Peyer's patch (tissue), 4 donors: ENCODE data around the gene MYO1D. TPM values are rescaled to one million over a fixed set of nuclear protein-coding genes. Genes with fewer than 3 reads are reported as not detected.

Experiments
- DNase-seq, 3 donors: peaks; one replicate each; pipeline ENCODE4 v3.0.0-alpha.2; 2017 to 2019
- H3K27ac ChIP-seq, 4 donors: fragments of 200-600 bp; sonication (generic); one replicate each; pipeline ENCODE4 v1.5.1; 2016 to 2019
- H3K27me3 ChIP-seq, 2 donors: fragments of 200-600 bp; sonication (generic); one replicate each; pipeline ENCODE4 v1.5.1; 2019
- H3K36me3 ChIP-seq, 3 donors: fragments of 200-600 bp; sonication (generic); one replicate each; pipeline ENCODE4 v1.5.1; 2016 to 2019
- H3K4me1 ChIP-seq, 4 donors: fragments of 200-600 bp; sonication (generic); one replicate each; pipeline ENCODE4 v1.5.1; 2016 to 2019
- H3K4me3 ChIP-seq, 4 donors: fragments of 200-600 bp; sonication (generic); 1 replicate in 3 of 4; 2 replicates in 1 of 4; pipeline ENCODE4 v1.5.1; 2016 to 2019; ENCODE audit warnings: mild to moderate bottlenecking in 1 of 4
- H3K9me3 ChIP-seq, 4 donors: fragments of 200-600 bp; sonication (generic); one replicate each; pipeline ENCODE4 v1.5.1; 2016 to 2019; ENCODE audit warnings: mild to moderate bottlenecking in 1 of 4
- POLR2A ChIP-seq, 2 donors: fragments of 450-650 bp; IDR thresholded peaks; one replicate each; pipeline ENCODE4 v1.5.1; 2017; ENCODE audit warnings: antibody characterized with exemption in 2 of 2, mild to moderate bottlenecking in 2 of 2, moderate library complexity in 2 of 2
- total RNA-seq, 4 donors: library from RNA; depleted of rRNA; stranded (reverse); fragments of >200 nt; gene quantifications; one replicate each; pipeline ENCODE4 v1.1.0, GENCODE V29; 2016
- TF ChIP-seq, protein P1 (sequence below), 6 experiments: fragments of 450-650 bp in 4 of 6; fragments of 200-600 bp in 2 of 6; sonication (generic) in 1 of 6; IDR thresholded peaks; one replicate each; pipeline ENCODE4 v1.5.1; 2017 to 2019; ENCODE audit warnings: antibody characterized with exemption in 6 of 6, mild to moderate bottlenecking in 3 of 6, moderate library complexity in 1 of 6

The MYO1D gene
- total RNA-seq, 4 donors from 2014 or later = 148 to 340 (median 328) TPM

DNA sequence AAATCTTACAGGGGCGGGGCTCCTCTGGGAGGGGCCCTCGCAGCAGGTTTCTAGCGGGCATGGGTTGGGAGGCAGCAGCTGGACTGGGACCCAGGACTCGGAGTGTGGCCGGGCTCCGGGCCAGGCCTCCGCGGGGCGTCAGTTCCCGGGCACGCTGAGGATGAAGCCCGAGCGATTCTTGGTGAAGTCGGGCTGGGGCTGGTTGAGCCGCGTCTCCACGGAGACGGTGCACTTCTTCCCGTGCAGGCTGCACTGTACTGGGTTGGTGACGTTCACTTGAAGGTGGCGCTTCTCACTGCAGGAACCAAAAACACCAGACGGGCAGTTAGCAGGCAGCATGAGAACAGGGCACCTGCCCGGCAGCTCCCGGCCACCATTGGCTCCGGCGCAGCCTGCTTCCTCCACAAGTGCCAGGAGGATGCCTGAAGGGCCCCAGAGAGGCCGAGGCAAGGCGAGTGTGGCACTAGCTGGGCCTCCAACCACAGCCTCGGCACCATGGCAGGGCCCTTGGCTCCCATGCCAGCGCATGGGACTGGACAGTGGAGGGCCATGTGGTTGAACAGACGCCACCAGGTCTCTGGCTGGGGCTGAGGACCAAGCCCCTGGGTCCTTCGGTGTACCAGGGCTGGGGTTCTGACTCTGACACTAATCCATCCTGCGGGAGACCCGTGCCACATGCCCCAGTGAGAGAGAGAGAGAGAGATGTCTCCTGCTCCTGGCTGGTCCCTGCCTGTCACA lies 382.1 kb downstream of the MYO1D start:
- peaks cover 0 to 5% (median 0%) of the 10 kb centered on the region in 3 donors for H3K36me3 ChIP-seq
- H3K4me3 ChIP-seq = no peak overlapping the region
- DNase-seq = peak in 1 of 3 donors; percentile 39
- no peaks in the 10 kb centered on the region for H3K9me3 ChIP-seq
- H3K4me1 ChIP-seq = peaks cover 0 to 21% (median 9%) of the 10 kb centered on the region in 4 donors
- peak overlapping the region in 1 of 4 donors; percentile 17 for H3K27ac ChIP-seq
- TF ChIP-seq POLR2A (IDR thresholded peaks at IDR 0.05) = no peak
- TF ChIP-seq, protein P1, sequence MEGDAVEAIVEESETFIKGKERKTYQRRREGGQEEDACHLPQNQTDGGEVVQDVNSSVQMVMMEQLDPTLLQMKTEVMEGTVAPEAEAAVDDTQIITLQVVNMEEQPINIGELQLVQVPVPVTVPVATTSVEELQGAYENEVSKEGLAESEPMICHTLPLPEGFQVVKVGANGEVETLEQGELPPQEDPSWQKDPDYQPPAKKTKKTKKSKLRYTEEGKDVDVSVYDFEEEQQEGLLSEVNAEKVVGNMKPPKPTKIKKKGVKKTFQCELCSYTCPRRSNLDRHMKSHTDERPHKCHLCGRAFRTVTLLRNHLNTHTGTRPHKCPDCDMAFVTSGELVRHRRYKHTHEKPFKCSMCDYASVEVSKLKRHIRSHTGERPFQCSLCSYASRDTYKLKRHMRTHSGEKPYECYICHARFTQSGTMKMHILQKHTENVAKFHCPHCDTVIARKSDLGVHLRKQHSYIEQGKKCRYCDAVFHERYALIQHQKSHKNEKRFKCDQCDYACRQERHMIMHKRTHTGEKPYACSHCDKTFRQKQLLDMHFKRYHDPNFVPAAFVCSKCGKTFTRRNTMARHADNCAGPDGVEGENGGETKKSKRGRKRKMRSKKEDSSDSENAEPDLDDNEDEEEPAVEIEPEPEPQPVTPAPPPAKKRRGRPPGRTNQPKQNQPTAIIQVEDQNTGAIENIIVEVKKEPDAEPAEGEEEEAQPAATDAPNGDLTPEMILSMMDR (IDR thresholded peaks at IDR 0.05) = no peak
- H3K27me3 ChIP-seq = no peaks in the 10 kb centered on the region

DNA sequence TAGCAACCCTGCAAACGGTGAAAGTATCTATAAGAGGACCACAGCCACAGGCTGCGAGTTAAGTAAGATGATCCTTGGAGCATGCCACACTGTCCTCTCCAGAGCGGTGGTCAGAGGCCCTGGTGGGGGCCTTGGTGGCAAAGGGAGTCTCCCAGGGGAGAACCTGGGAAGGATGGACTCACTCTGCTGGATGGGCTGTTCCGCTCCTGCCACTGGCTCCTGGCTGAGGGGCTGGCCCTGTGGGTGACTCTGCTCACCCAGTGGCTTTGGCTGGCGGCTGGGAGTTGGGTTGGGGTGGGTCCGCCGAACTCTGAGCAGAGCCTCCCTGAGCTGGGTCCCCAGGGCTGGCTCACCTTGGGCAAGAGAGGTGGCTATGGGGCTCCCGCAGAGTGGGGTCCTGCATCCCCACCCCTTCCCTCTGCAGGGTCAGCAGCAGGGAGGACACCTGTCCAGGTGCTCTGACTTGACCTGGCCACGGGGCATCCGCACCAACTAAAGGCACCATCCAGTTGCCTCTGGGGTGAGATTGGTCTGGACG lies 382.9 kb downstream of the MYO1D start:
- H3K4me1 ChIP-seq = peaks cover 0 to 24% (median 9%) of the 10 kb centered on the region in 4 donors
- no peak overlapping the region for H3K4me3 ChIP-seq
- TF ChIP-seq POLR2A (IDR thresholded peaks at IDR 0.05) = no peak
- TF ChIP-seq, protein P1 (IDR thresholded peaks at IDR 0.05) = no peak
- H3K27ac ChIP-seq = peak overlapping the region in 1 of 4 donors; percentile 74
- peak in 1 of 3 donors; percentile 37 for DNase-seq
- H3K36me3 ChIP-seq = peaks cover 0 to 5% (median 0%) of the 10 kb centered on the region in 3 donors
- H3K27me3 ChIP-seq = no peaks in the 10 kb centered on the region
- H3K9me3 ChIP-seq = no peaks in the 10 kb centered on the region

DNA sequence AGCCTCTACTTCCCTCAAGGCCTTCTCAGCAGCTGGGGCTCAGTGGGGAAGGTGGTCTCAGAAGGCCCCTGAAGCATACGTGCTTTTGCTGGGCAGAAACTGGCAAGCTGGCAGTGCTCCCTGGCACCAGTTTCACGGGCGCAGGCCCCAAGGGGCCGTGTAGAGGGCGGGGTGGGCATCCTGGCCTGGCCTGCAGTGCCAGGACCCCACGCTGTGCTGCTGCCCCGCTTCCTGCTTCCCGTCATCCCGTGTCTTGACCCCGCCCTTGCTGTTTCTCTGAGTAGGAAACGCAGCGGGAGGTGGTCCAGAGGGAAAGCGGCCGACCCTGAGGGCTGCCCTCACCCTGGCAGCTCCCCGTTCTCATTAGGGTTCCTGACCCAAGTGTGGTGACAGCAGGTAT lies 383.4 kb downstream of the MYO1D start:
- no peaks in the 10 kb centered on the region for H3K9me3 ChIP-seq
- H3K27me3 ChIP-seq = no peaks in the 10 kb centered on the region
- TF ChIP-seq POLR2A (IDR thresholded peaks at IDR 0.05) = no peak
- TF ChIP-seq, protein P1 (IDR thresholded peaks at IDR 0.05) = no peak
- H3K4me3 ChIP-seq = no peak overlapping the region
- peaks cover 0 to 5% (median 0%) of the 10 kb centered on the region in 3 donors for H3K36me3 ChIP-seq
- DNase-seq = peak in 1 of 3 donors; percentile 37
- H3K27ac ChIP-seq = peak overlapping the region in 1 of 4 donors; percentile 74
- H3K4me1 ChIP-seq = peaks cover 0 to 24% (median 9%) of the 10 kb centered on the region in 4 donors

DNA sequence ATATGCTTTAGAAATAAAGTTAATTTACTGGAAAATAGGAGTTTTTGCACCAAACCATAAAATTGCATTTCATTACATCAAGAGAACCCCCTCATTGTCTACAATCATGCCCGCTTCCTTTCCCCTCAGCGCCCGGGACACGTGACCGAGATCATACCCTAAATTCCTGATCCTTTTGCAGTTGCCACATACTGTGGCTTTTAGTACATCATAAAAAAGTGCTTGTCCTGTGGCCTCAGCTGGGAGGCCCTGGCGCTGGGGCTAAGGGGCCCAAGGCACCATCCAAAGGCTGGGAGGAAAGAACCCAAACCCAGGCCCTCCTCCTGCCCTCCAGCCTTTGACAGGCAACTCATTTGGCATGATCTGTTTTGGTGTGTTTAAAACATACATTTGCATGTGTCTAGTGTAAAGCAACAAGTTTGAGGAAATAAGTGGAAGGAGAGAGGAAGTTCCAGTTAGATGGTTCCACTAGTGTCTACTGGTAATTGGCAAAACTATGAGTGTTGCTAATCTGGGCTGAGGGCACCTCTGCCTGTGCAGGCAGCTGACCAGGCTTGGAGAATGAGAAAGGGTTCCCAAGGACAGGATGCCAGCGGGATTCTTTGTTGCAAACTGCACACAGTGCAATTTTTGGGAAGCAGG lies 384.2 kb downstream of the MYO1D start:
- TF ChIP-seq, protein P1 (IDR thresholded peaks at IDR 0.05) = no peak
- TF ChIP-seq POLR2A (IDR thresholded peaks at IDR 0.05) = no peak
- peak in 2 of 3 donors; percentile 30 to 37 for DNase-seq
- Histone ChIP-seq H3K4me3 (no peak overlapping the region), H3K27ac (peak overlapping the region in 1 of 4 donors; percentile 74), H3K4me1 (peaks cover 0 to 24% (median 9%) of the 10 kb centered on the region in 4 donors), H3K27me3 (no peaks in the 10 kb centered on the region), H3K9me3 (no peaks in the 10 kb centered on the region), H3K36me3 (peaks cover 0 to 5% (median 0%) of the 10 kb centered on the region in 3 donors)

DNA sequence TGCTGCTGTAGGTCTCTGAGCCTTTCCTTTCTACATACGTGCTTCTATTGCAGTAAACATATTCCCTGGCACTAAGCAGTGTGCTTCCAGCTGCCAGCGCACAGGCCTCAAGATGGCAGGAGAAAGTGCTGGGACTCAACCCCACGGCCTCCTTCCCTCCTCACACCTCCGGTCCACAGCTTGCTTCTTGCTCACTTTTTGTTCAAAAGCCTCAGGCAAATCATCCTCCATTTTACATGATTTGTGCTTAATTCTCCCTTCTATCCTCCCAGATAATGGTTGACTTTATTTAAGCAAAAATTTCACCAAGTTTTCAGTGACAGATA lies 384.7 kb downstream of the MYO1D start:
- H3K4me1 ChIP-seq = peaks cover 0 to 24% (median 9%) of the 10 kb centered on the region in 4 donors
- H3K4me3 ChIP-seq = no peak overlapping the region
- no peak for DNase-seq
- H3K9me3 ChIP-seq = no peaks in the 10 kb centered on the region
- no peaks in the 10 kb centered on the region for H3K27me3 ChIP-seq
- peaks cover 0 to 5% (median 0%) of the 10 kb centered on the region in 3 donors for H3K36me3 ChIP-seq
- H3K27ac ChIP-seq = peak overlapping the region in 3 of 4 donors; percentile 22 to 74 (median 28)
- TF ChIP-seq POLR2A (IDR thresholded peaks at IDR 0.05) = no peak
- TF ChIP-seq, protein P1 (IDR thresholded peaks at IDR 0.05) = no peak
